ENCODE results near the gene TLR1. TPM values are rescaled to one million over a fixed set of nuclear protein-coding genes. Genes with fewer than 3 reads are reported as not detected.
"Not testable (repeated sequence)": the region's sequence is repeated elsewhere in the genome, so short reads cannot be mapped to it uniquely, and the experiment has no call there.

The TLR1 gene
- total RNA-seq, 1 donor: 71.5 TPM

GRCh38 chr4:38788317-38788716, 16.3 kb downstream of the TLR1 start:
- Histone ChIP-seq H3K27me3 (ENCODE audit: insufficient read depth, low read length) (no peaks in the 10 kb centered on the region), H3K4me1 (ENCODE audit: insufficient read depth, low read length) (peaks cover 70% of the 10 kb centered on the region), H3K4me3 (ENCODE audit: low read length) (no peak overlapping the region), H3K9me3 (ENCODE audit: low read depth, low read length) (no peaks in the 10 kb centered on the region)

GRCh38 chr4:38787693-38788092, 16.9 kb downstream of the TLR1 start:
- H3K9me3 ChIP-seq (ENCODE audit: low read depth, low read length): no peaks in the 10 kb centered on the region
- H3K4me1 ChIP-seq (ENCODE audit: insufficient read depth, low read length): peaks cover 72% of the 10 kb centered on the region
- no peaks in the 10 kb centered on the region for H3K27me3 ChIP-seq (ENCODE audit: insufficient read depth, low read length)
- H3K4me3 ChIP-seq (ENCODE audit: low read length): no peak overlapping the region

- H3K9me3 ChIP-seq (ENCODE audit: low read depth, low read length): no peaks in the 10 kb centered on the region
- no peak overlapping the region for H3K4me3 ChIP-seq (ENCODE audit: low read length)
- peaks cover 60% of the 10 kb centered on the region for H3K4me1 ChIP-seq (ENCODE audit: insufficient read depth, low read length)
- no peaks in the 10 kb centered on the region for H3K27me3 ChIP-seq (ENCODE audit: insufficient read depth, low read length)
Observed at GRCh38 chr4:38785901-38786402, 18.6 kb downstream of the TLR1 start.

GRCh38 chr4:38785041-38785790, 19.4 kb downstream of the TLR1 start:
- no peaks in the 10 kb centered on the region for H3K27me3 ChIP-seq (ENCODE audit: insufficient read depth, low read length)
- no peak overlapping the region for H3K4me3 ChIP-seq (ENCODE audit: low read length)
- peaks cover 53% of the 10 kb centered on the region for H3K4me1 ChIP-seq (ENCODE audit: insufficient read depth, low read length)
- no peaks in the 10 kb centered on the region for H3K9me3 ChIP-seq (ENCODE audit: low read depth, low read length)

GRCh38 chr4:38784141-38784540, 20.4 kb downstream of the TLR1 start:
- H3K4me1 ChIP-seq (ENCODE audit: insufficient read depth, low read length): peaks cover 46% of the 10 kb centered on the region
- no peak overlapping the region for H3K4me3 ChIP-seq (ENCODE audit: low read length)
- no peaks in the 10 kb centered on the region for H3K9me3 ChIP-seq (ENCODE audit: low read depth, low read length)
- H3K27me3 ChIP-seq (ENCODE audit: insufficient read depth, low read length): no peaks in the 10 kb centered on the region

- Histone ChIP-seq H3K9me3 (ENCODE audit: low read depth, low read length) (no peaks in the 10 kb centered on the region), H3K4me3 (ENCODE audit: low read length) (no peak overlapping the region), H3K4me1 (ENCODE audit: insufficient read depth, low read length) (peaks cover 40% of the 10 kb centered on the region), H3K27me3 (ENCODE audit: insufficient read depth, low read length) (no peaks in the 10 kb centered on the region)
Observed at GRCh38 chr4:38783109-38783460, 21.5 kb downstream of the TLR1 start.

GRCh38 chr4:38782452-38783108, 22.0 kb downstream of the TLR1 start, which contains the start of gene TLR10:
Gene TLR10 (minus strand): TSS chr4:38782990. CDS start chr4:38775590, 7,400 bp downstream.
- Histone ChIP-seq H3K4me3 (ENCODE audit: low read length) (peak within 1 kb of the TSS; percentile 39), H3K4me1 (ENCODE audit: insufficient read depth, low read length) (peaks cover 36% of the 10 kb centered on the region), H3K9me3 (ENCODE audit: low read depth, low read length) (no peaks in the 10 kb centered on the region), H3K27me3 (ENCODE audit: insufficient read depth, low read length) (no peaks in the 10 kb centered on the region)

- Histone ChIP-seq H3K4me1 (ENCODE audit: insufficient read depth, low read length) (peaks cover 36% of the 10 kb centered on the region), H3K4me3 (ENCODE audit: low read length) (peak overlapping the region; percentile 39), H3K27me3 (ENCODE audit: insufficient read depth, low read length) (no peaks in the 10 kb centered on the region), H3K9me3 (ENCODE audit: low read depth, low read length) (no peaks in the 10 kb centered on the region)
Observed at GRCh38 chr4:38781854-38782261, 22.7 kb downstream of the TLR1 start.

- no peaks in the 10 kb centered on the region for H3K9me3 ChIP-seq (ENCODE audit: low read depth, low read length)
- H3K4me1 ChIP-seq (ENCODE audit: insufficient read depth, low read length): peaks cover 27% of the 10 kb centered on the region
- no peak overlapping the region for H3K4me3 ChIP-seq (ENCODE audit: low read length)
Observed at GRCh38 chr4:38780833-38781484, 23.6 kb downstream of the TLR1 start.

GRCh38 chr4:38779790-38780189, 24.8 kb downstream of the TLR1 start:
- H3K9me3 ChIP-seq (ENCODE audit: low read depth, low read length): no peaks in the 10 kb centered on the region
- H3K4me1 ChIP-seq (ENCODE audit: insufficient read depth, low read length): peaks cover 20% of the 10 kb centered on the region
- no peak overlapping the region for H3K4me3 ChIP-seq (ENCODE audit: low read length)
- H3K27me3 ChIP-seq (ENCODE audit: insufficient read depth, low read length): no peaks in the 10 kb centered on the region

More at GRCh38 chr4:38780833-38781484, 23.6 kb downstream of the TLR1 start:
- H3K27me3 ChIP-seq (ENCODE audit: insufficient read depth, low read length): no peaks in the 10 kb centered on the region

GRCh38 chr4:38777925-38778324, 26.7 kb downstream of the TLR1 start:
- H3K4me1 ChIP-seq (ENCODE audit: insufficient read depth, low read length): peaks cover 21% of the 10 kb centered on the region
- not testable (repeated sequence) for H3K4me3 ChIP-seq (ENCODE audit: low read length); H3K27me3 ChIP-seq (ENCODE audit: insufficient read depth, low read length); H3K9me3 ChIP-seq (ENCODE audit: low read depth, low read length)

- no peaks in the 10 kb centered on the region for H3K9me3 ChIP-seq (ENCODE audit: low read depth, low read length)
- H3K4me1 ChIP-seq (ENCODE audit: insufficient read depth, low read length): peaks cover 15% of the 10 kb centered on the region
- H3K4me3 ChIP-seq (ENCODE audit: low read length): no peak overlapping the region
- no peaks in the 10 kb centered on the region for H3K27me3 ChIP-seq (ENCODE audit: insufficient read depth, low read length)
Observed at GRCh38 chr4:38775326-38775725, 29.3 kb downstream of the TLR1 start.

GRCh38 chr4:38774181-38774955, 30.2 kb downstream of the TLR1 start:
- H3K4me3 ChIP-seq (ENCODE audit: low read length): no peak overlapping the region
- H3K9me3 ChIP-seq (ENCODE audit: low read depth, low read length): no peaks in the 10 kb centered on the region
- H3K27me3 ChIP-seq (ENCODE audit: insufficient read depth, low read length): no peaks in the 10 kb centered on the region
- peaks cover 24% of the 10 kb centered on the region for H3K4me1 ChIP-seq (ENCODE audit: insufficient read depth, low read length)

- H3K9me3 ChIP-seq (ENCODE audit: low read depth, low read length); H3K27me3 ChIP-seq (ENCODE audit: insufficient read depth, low read length); H3K4me3 ChIP-seq (ENCODE audit: low read length): not testable (repeated sequence)
- peaks cover 42% of the 10 kb centered on the region for H3K4me1 ChIP-seq (ENCODE audit: insufficient read depth, low read length)
Observed at GRCh38 chr4:38770281-38770680, 34.3 kb downstream of the TLR1 start.

- H3K4me1 ChIP-seq (ENCODE audit: insufficient read depth, low read length): peaks cover 46% of the 10 kb centered on the region
- H3K9me3 ChIP-seq (ENCODE audit: low read depth, low read length): no peaks in the 10 kb centered on the region
- H3K4me3 ChIP-seq (ENCODE audit: low read length): no peak overlapping the region
- H3K27me3 ChIP-seq (ENCODE audit: insufficient read depth, low read length): no peaks in the 10 kb centered on the region
Observed at GRCh38 chr4:38769857-38770256, 34.7 kb downstream of the TLR1 start.
